GM12878 (cell line): ENCODE results near the gene GNB5. TPM values are rescaled to one million over a fixed set of nuclear protein-coding genes. Genes with fewer than 3 reads are reported as not detected.

Source experiments
- ATAC-seq: fragments of 200-7000 bp; cut with Tn5 transposase; 3 replicates; pipeline ENCODE4 v1.9.1; 2020; ENCODE audit warnings: mild to moderate bottlenecking, moderate library complexity
- BruUV-seq: library from RNA; stranded (reverse); fragments of 400-500 nt; replicated peaks from 2 replicates; lab custom pipeline; 2021; lab: Mats Ljungman, UMichigan
- CTCF ChIA-PET: fragments of 300-600 bp; sonication (Branson Sonifier 250); formaldehyde crosslinking; extraction: SDS; loops from one replicate; lab custom pipeline; 2021; ENCODE audit warnings: inconsistent platforms; lab: Yijun Ruan, JAX
- POLR2A ChIA-PET: fragments of 350-600 bp; formaldehyde crosslinking; extraction: SDS; loops from one replicate; lab custom pipeline; 2021; ENCODE audit warnings: inconsistent platforms; lab: Charles Lee
- RAD21 ChIA-PET: fragments of 300-600 bp; sonication (Branson Sonifier 250); formaldehyde crosslinking; loops from one replicate; lab custom pipeline; 2023; ENCODE audit warnings: antibody characterized with exemption; ENCODE audit not compliant: unreplicated experiment; lab: Charles Lee
- SMC1A ChIA-PET: fragments of 300-600 bp; sonication (Branson Sonifier 250); formaldehyde crosslinking; loops from one replicate; lab custom pipeline; 2023; ENCODE audit not compliant: unreplicated experiment, uncharacterized antibody; lab: Charles Lee
- DNase-seq: peaks from one replicate; pipeline ENCODE4 v3.0.0-alpha.2; 2011; ENCODE audit warnings: low read depth, low spot score
- FAIRE-seq: peaks from 3 replicates; lab custom pipeline; 2011; peaks lifted over from hg19 to GRCh38; lab: Jason Lieb, UNC
- H2AFZ ChIP-seq: 2 replicates; pipeline ENCODE4 v1.6.0; 2011; ENCODE audit warnings: low read depth, low read length, control low read depth; ENCODE audit not compliant: control insufficient read depth
- H3K27ac ChIP-seq: 2 replicates; pipeline ENCODE4 v1.5.1; 2011; ENCODE audit warnings: control low read depth; ENCODE audit not compliant: control insufficient read depth, insufficient read depth
- H3K27me3 ChIP-seq, 2 experiments: replicated peaks in 1 of 2; 2 replicates each; pipeline versions ENCODE4 v1.6.0 to v1.6.1; 2011; ENCODE audit warnings: low read length in 1 of 2; ENCODE audit not compliant: control insufficient read depth in 2 of 2, insufficient read depth in 2 of 2
- H3K36me3 ChIP-seq, 2 experiments: 2 replicates each; pipeline ENCODE4 v1.5.1; 2011; ENCODE audit warnings: low read length in 1 of 2; ENCODE audit not compliant: control insufficient read depth in 2 of 2, insufficient read depth in 2 of 2
- H3K4me1 ChIP-seq: 2 replicates; pipeline ENCODE4 v1.6.1; 2011; ENCODE audit warnings: mild to moderate bottlenecking, low read length, moderate library complexity, mixed read lengths; ENCODE audit not compliant: control insufficient read depth, insufficient read depth
- H3K4me2 ChIP-seq: 2 replicates; pipeline ENCODE4 v1.6.0; 2011; ENCODE audit warnings: control low read depth; ENCODE audit not compliant: control insufficient read depth, insufficient read depth
- H3K4me3 ChIP-seq: fragments of 200-600 bp; sonication (generic); 2 replicates; pipeline ENCODE4 v1.5.1; 2016
- H3K79me2 ChIP-seq: 2 replicates; pipeline ENCODE4 v1.6.0; 2011; ENCODE audit warnings: low read length; ENCODE audit not compliant: control insufficient read depth, insufficient read depth
- H3K9ac ChIP-seq: 2 replicates; pipeline ENCODE4 v1.8.0; 2011; ENCODE audit warnings: low read length, control low read depth, mixed read lengths; ENCODE audit not compliant: control insufficient read depth, insufficient read depth
- H3K9me3 ChIP-seq: replicated peaks from 3 replicates; pipeline ENCODE4 v1.5.1; 2011; ENCODE audit warnings: mild to moderate bottlenecking, low read length; ENCODE audit not compliant: control insufficient read depth, insufficient read depth
- H4K20me1 ChIP-seq: 2 replicates; pipeline ENCODE4 v1.6.0; 2011; ENCODE audit not compliant: control insufficient read depth, insufficient read depth
- BMI1 ChIP-seq: fragments of 450-650 bp; IDR thresholded peaks from 2 replicates; pipeline ENCODE4 v1.6.1; 2016; ENCODE audit warnings: mild to moderate bottlenecking, moderate library complexity, borderline replicate concordance
- CREB1 ChIP-seq: IDR thresholded peaks from 2 replicates; pipeline ENCODE4 v1.6.1; 2012; ENCODE audit warnings: low read depth, mild to moderate bottlenecking, inconsistent platforms
- ETV6 ChIP-seq, 2 experiments: fragments of 450-650 bp in 1 of 2; IDR thresholded peaks in 1 of 2; conservative IDR thresholded peaks in 1 of 2; 2 replicates each; pipeline ENCODE4 v1.6.1; 2014; ENCODE audit warnings: antibody characterized with exemption in 1 of 2, borderline replicate concordance in 1 of 2, low read depth in 1 of 2, mild to moderate bottlenecking in 1 of 2, moderate library complexity in 1 of 2
- KLF5 ChIP-seq: fragments of 450-650 bp; IDR thresholded peaks from 2 replicates; pipeline ENCODE4 v1.6.1; 2014; ENCODE audit warnings: mild to moderate bottlenecking; ENCODE audit not compliant: partially characterized antibody
- MYC ChIP-seq: IDR thresholded peaks from 2 replicates; pipeline ENCODE4 v1.6.1; 2011; ENCODE audit warnings: mild to moderate bottlenecking, low read length, moderate library complexity, inconsistent platforms; ENCODE audit not compliant: insufficient read depth, insufficient replicate concordance, insufficient read length, severe bottlenecking
- YY1 ChIP-seq: IDR thresholded peaks from 2 replicates; pipeline ENCODE4 v1.6.1; 2011; ENCODE audit warnings: low read depth, mild to moderate bottlenecking, low read length
- WGBS: methylation state at CpG from one replicate; pipeline ENCODE4 v1.1.6; 2016; ENCODE audit warnings: low lambda C conversion rate; ENCODE audit not compliant: insufficient replicate concordance, insufficient coverage; ENCODE audit errors: missing lambda C conversion rate; 5-methylcytosine and 5-hydroxymethylcytosine counted together
- in situ Hi-C: fragments of 300-500 bp; cut with MboI; formaldehyde crosslinking; loops from 9 replicates; pipeline ENCODE4 v1.14.3; 2018; ENCODE audit warnings: mixed read lengths
- intact Hi-C: fragments of 100-400 bp; cut with micrococcal nuclease; formaldehyde crosslinking; loops from one replicate; pipeline ENCODE4 v1.14.2; 2022; ENCODE audit not compliant: unreplicated experiment
- polyA plus RNA-seq, 11 experiments: library from polyadenylated mRNA; depleted of rRNA in 4 of 11; unstranded in 6 of 11; stranded (reverse) in 5 of 11; fragments of >200 nt; fragmentation: Nextera tagmentation in 4 of 11; fragmentation: Illumina TruSeq in 1 of 11; extraction: Ambion mirVana in 4 of 11; extraction: Trizol in 1 of 11; gene quantifications; 1 replicate in 1 of 11; 2 replicates in 10 of 11; pipeline versions ENCODE4 v1.2.1 to v1.2.3, GENCODE V29; 2011 to 2016; ENCODE audit warnings: inconsistent platforms in 2 of 11, missing spikeins in 2 of 11, low read depth in 1 of 11
- total RNA-seq, 4 experiments: library from RNA; depleted of rRNA in 3 of 4; stranded (reverse); fragments of >200 nt in 3 of 4; fragmentation: Illumina TruSeq in 1 of 4; extraction: Trizol in 1 of 4; gene quantifications; 2 replicates each; pipeline versions ENCODE4 v1.2.1 to v1.2.3, GENCODE V29; 2013 to 2021

GNB5 gene
- total and polyA plus RNA-seq, 10 of the 15 experiments (the other 5 are each of a cell fraction or from before 2014, with no cell fraction given), result 2.4 to 25.9 (median 15.2) TPM

- no TSS peak for BruUV-seq
- 0% methylated on average over 2 of the region's 2 CpGs for WGBS
- ChIA-PET CTCF (interaction anchor here (1.0 to 17.4 kb wide), 6 partner anchors 8 to 121 kb away, joined by 5 to 251 read pairs (median 13); no protein-coding TSS in a partner anchor), RAD21 (interaction anchor here (7.8 to 11.8 kb wide), 4 partner anchors 10 to 34 kb away, joined by 117 to 203 read pairs (median 154); partner anchors contain the start of gene BCL2L10), SMC1A (interaction anchor here (1.0 to 12.5 kb wide), 9 partner anchors 9 to 123 kb away, joined by 3 to 272 read pairs (median 24); partner anchors contain the start of gene BCL2L10)
- intact Hi-C loops, result loop anchor here (2.0 to 10.0 kb wide), 3 partner anchors 34 to 368 kb away; partner anchors contain the start of gene LYSMD2
- Histone ChIP-seq H3K4me3 (0 out of 2 replicates have a peak overlapping the region, but pooled peaks have one; percentile 2), H3K27ac (no peak overlapping the region), H3K36me3 (no peaks in the 10 kb centered on the region), H3K4me2 (peak overlapping the region; percentile 69)
- TF ChIP-seq KLF5, result no peak
- TF ChIP-seq YY1, result no peak
- TF ChIP-seq ETV6 (conservative IDR thresholded peaks at IDR 0.05 in 1 of 2, IDR thresholded peaks at IDR 0.05 in 1 of 2; ENCODE audit: borderline replicate concordance in 1 of 2, low read depth in 1 of 2), result 0 out of 4 replicates have a peak, but pooled peaks of 1 of the 2 experiments have one; percentile 2
- no peak for TF ChIP-seq MYC
- no peak for TF ChIP-seq BMI1
- 0 out of 2 replicates have a peak, but pooled peaks have one; percentile 16 for TF ChIP-seq CREB1
- TF ChIP-seq, all 136 proteins: peak for 2
- peaks cover 14% of the 10 kb centered on the region for H3K79me2 ChIP-seq
- H3K9ac ChIP-seq, result peak overlapping the region; percentile 56
- no peaks in the 10 kb centered on the region for H4K20me1 ChIP-seq
- peak overlapping the region; percentile 54; the same call in 1 of the 2 replicates for H2AFZ ChIP-seq
- peak; percentile 3; the same call in 1 of the 3 replicates for ATAC-seq
- POLR2A ChIA-PET, result interaction anchor here (1.2 to 8.1 kb wide), 4 partner anchors 7 to 82 kb away, joined by 4 to 151 read pairs (median 19); no protein-coding TSS in a partner anchor
- in situ Hi-C loops, result no loop called here
- H3K27me3 ChIP-seq, result no peaks in the 10 kb centered on the region
- DNase-seq, result no peak
- FAIRE-seq, result no peak
- peaks cover 22% of the 10 kb centered on the region for H3K4me1 ChIP-seq
- no peaks in the 10 kb centered on the region for H3K9me3 ChIP-seq
Measured at GRCh38 chr15:52102463-52102862, 88.7 kb downstream of the GNB5 start.
